Measurements from ENCODE around the gene PPP1R15B.

- TF ChIP-seq ELK1 (IDR thresholded peaks at IDR 0.05; ENCODE audit: low read depth, low read length): no peak
- TF ChIP-seq CTCF (IDR thresholded peaks at IDR 0.05): no peak
- no peak for TF ChIP-seq CEBPB (IDR thresholded peaks at IDR 0.05)
- TF ChIP-seq CHD2 (IDR thresholded peaks at IDR 0.05; ENCODE audit: low read length, partially characterized antibody): no peak
- TF ChIP-seq E2F6 (IDR thresholded peaks at IDR 0.05; ENCODE audit: borderline replicate concordance, low read depth): no peak
- no peak for TF ChIP-seq NPAS2 (CRISPR knock-in tag; IDR thresholded peaks at IDR 0.05; ENCODE audit: borderline replicate concordance)
- no peak for TF ChIP-seq HOXB5 (CRISPR knock-in tag; IDR thresholded peaks at IDR 0.05)
- TF ChIP-seq PHF8 (IDR thresholded peaks at IDR 0.05; ENCODE audit: borderline replicate concordance, low read depth): no peak
- no peak for TF ChIP-seq MAX (IDR thresholded peaks at IDR 0.05)
- TF ChIP-seq RNF2 (IDR thresholded peaks at IDR 0.05; ENCODE audit: borderline replicate concordance, low read depth): no peak
- TF ChIP-seq BCL3 (IDR thresholded peaks at IDR 0.05): no peak
- TF ChIP-seq FOXS1 (CRISPR knock-in tag; IDR thresholded peaks at IDR 0.05): no peak
Observed at GRCh38 chr1:204449678-204450280, 38.2 kb upstream of the PPP1R15B start.

Measured in A549 (cell line).